ENCODE results near the gene CTH.

GRCh38 chr1:70382682-70383081 lies 28.4 kb upstream of the CTH start:
- TF ChIP-seq, protein P1, sequence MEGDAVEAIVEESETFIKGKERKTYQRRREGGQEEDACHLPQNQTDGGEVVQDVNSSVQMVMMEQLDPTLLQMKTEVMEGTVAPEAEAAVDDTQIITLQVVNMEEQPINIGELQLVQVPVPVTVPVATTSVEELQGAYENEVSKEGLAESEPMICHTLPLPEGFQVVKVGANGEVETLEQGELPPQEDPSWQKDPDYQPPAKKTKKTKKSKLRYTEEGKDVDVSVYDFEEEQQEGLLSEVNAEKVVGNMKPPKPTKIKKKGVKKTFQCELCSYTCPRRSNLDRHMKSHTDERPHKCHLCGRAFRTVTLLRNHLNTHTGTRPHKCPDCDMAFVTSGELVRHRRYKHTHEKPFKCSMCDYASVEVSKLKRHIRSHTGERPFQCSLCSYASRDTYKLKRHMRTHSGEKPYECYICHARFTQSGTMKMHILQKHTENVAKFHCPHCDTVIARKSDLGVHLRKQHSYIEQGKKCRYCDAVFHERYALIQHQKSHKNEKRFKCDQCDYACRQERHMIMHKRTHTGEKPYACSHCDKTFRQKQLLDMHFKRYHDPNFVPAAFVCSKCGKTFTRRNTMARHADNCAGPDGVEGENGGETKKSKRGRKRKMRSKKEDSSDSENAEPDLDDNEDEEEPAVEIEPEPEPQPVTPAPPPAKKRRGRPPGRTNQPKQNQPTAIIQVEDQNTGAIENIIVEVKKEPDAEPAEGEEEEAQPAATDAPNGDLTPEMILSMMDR (IDR thresholded peaks at IDR 0.05) = no peak
- no peak for TF ChIP-seq POLR2A (IDR thresholded peaks at IDR 0.05)

All from right lobe of liver (tissue), 4 donors.